Mesendoderm (in vitro differentiated cells): ENCODE measurements around the gene SDK2.

ENCODE experiments used
- DNase-seq: peaks from one replicate; pipeline ENCODE4 v3.0.0; 2013
- H2AK5ac ChIP-seq: 2 replicates; pipeline ENCODE4 v1.6.1; 2013; ENCODE audit warnings: low read length, inconsistent platforms
- H2BK120ac ChIP-seq: 2 replicates; pipeline ENCODE4 v1.6.1; 2013; ENCODE audit warnings: low read depth, mild to moderate bottlenecking, low read length, moderate library complexity, mixed read lengths
- H2BK15ac ChIP-seq: replicated peaks from 2 replicates; pipeline ENCODE4 v1.6.1; 2013; ENCODE audit warnings: low read depth, mild to moderate bottlenecking, moderate library complexity
- H2BK5ac ChIP-seq: 2 replicates; pipeline ENCODE4 v1.6.1; 2013; ENCODE audit warnings: low read length, inconsistent platforms
- H3K18ac ChIP-seq: 2 replicates; pipeline ENCODE4 v1.6.1; 2013; ENCODE audit warnings: mild to moderate bottlenecking, low read length, mixed read lengths
- H3K23ac ChIP-seq: one replicate; pipeline ENCODE4 v1.6.1; 2013; ENCODE audit warnings: low read length
- H3K27ac ChIP-seq: 2 replicates; pipeline ENCODE4 v1.5.1; 2013; ENCODE audit warnings: low read depth, mild to moderate bottlenecking, inconsistent platforms, low read length, moderate library complexity
- H3K27me3 ChIP-seq: 2 replicates; pipeline ENCODE4 v1.6.1; 2013; ENCODE audit warnings: low read length, control low read depth, mild to moderate bottlenecking, inconsistent platforms; ENCODE audit not compliant: insufficient read depth, poor library complexity
- H3K36me3 ChIP-seq: 2 replicates; pipeline ENCODE4 v1.6.1; 2013; ENCODE audit warnings: low read length, inconsistent platforms; ENCODE audit not compliant: control insufficient read depth, insufficient read depth
- H3K4ac ChIP-seq: one replicate; pipeline ENCODE4 v1.6.1; 2013; ENCODE audit warnings: low read depth, mild to moderate bottlenecking, low read length, moderate library complexity
- H3K4me1 ChIP-seq: 2 replicates; pipeline ENCODE4 v1.6.1; 2013; ENCODE audit warnings: low read depth, low read length, inconsistent platforms; ENCODE audit not compliant: control insufficient read depth
- H3K4me2 ChIP-seq: 2 replicates; pipeline ENCODE4 v1.6.1; 2013; ENCODE audit warnings: low read length
- H3K4me3 ChIP-seq: 2 replicates; pipeline ENCODE4 v1.5.1; 2013; ENCODE audit warnings: mild to moderate bottlenecking, low read length
- H3K56ac ChIP-seq: one replicate; pipeline ENCODE4 v1.6.1; 2013; ENCODE audit warnings: low read length
- H3K79me1 ChIP-seq: 2 replicates; pipeline ENCODE4 v1.6.1; 2013; ENCODE audit warnings: low read length, inconsistent platforms
- H3K79me2 ChIP-seq: 2 replicates; pipeline ENCODE4 v1.6.1; 2013; ENCODE audit warnings: mild to moderate bottlenecking, low read length; ENCODE audit not compliant: control insufficient read depth, insufficient read depth
- H3K9ac ChIP-seq: 2 replicates; pipeline ENCODE4 v1.6.1; 2013; ENCODE audit warnings: low read length, inconsistent platforms
- H4K5ac ChIP-seq: one replicate; pipeline ENCODE4 v1.6.1; 2013; ENCODE audit warnings: low read length
- H4K8ac ChIP-seq: one replicate; pipeline ENCODE4 v1.6.1; 2013; ENCODE audit warnings: low read depth, mild to moderate bottlenecking, control low read depth, low read length, moderate library complexity
- WGBS: extraction: QIAGEN DNeasy Blood & Tissue Kit; methylation state at CpG from one replicate; pipeline ENCODE4 v1.1.7; 2013; ENCODE audit warnings: low lambda C conversion rate, missing lambda C conversion rate; ENCODE audit not compliant: insufficient coverage; ENCODE audit errors: extremely low coverage; 5-methylcytosine and 5-hydroxymethylcytosine counted together

SDK2 gene

DNA sequence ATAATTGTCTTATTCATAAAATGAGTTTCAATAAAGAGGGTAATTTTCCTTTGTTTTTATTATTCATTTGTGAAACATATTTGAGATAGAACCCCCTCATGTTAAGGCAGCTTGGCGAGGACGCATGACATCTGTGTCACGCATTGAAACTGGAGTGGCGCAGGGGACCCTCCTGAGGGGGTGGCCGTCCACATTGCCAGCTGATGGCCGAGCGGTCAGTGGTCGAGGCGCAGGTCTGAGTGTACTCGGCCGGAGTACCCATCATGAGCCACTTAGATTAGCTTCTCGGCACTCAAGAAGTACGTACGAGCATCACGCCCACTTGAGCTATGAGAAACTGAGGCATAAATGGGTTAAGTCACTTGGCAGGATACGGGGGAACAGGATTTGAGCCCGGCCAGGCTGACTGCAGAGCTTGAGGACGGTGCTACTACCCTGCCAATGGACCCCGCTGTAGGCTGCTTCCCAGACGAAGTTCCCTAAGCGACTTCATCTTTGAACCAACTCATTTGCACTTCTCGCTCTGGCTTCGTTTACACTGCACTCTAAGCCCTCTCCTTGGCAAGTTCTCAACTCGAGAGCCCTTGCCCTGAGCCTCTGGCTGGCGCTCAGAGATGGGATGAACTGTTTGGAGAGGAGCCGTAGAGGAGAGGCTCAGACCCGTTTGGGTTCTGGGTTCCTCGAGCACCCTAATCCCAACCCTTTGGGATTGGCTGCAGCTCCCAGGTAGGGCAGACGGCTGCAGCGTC lies 91.8 kb downstream of the SDK2 start:
- Histone ChIP-seq H3K56ac (no peak overlapping the region), H3K36me3 (no peaks in the 10 kb centered on the region), H3K79me2 (no peaks in the 10 kb centered on the region), H3K23ac (no peak overlapping the region), H2BK5ac (no peak overlapping the region), H3K27ac (no peak overlapping the region), H3K27me3 (no peaks in the 10 kb centered on the region), H3K4me1 (no peaks in the 10 kb centered on the region), H3K4me3 (no peak overlapping the region), H3K4ac (no peak overlapping the region), H2AK5ac (no peak overlapping the region), H2BK15ac (no peak overlapping the region), H3K18ac (no peak overlapping the region), H3K4me2 (no peak overlapping the region), H3K9ac (no peak overlapping the region), H4K5ac (no peak overlapping the region), H2BK120ac (no peak overlapping the region), H3K79me1 (no peaks in the 10 kb centered on the region), H4K8ac (no peak overlapping the region)
- no peak for DNase-seq
- no CpG with 5 or more reads among the region's 30 CpGs for WGBS

DNA sequence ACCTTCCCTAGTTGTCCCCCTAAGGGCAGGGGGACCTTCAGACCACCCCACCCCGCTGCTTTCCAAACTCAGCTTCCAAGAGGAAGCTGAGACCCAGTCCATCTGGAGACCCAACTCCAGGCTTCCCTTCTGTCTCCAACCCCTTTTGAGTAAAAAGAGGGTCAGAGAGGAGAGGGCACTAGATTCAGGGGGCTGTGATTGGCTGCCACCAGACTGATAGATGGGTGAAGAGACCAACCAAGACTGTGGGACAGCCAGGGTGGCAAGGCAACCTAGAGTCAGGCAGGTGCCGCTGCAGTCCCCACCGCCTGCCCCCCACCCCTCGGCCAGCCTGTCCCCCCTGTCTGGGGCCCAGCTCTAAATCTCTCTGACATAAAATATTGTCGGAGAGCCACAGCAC lies 92.5 kb downstream of the SDK2 start:
- Histone ChIP-seq H3K4me2 (no peak overlapping the region), H3K27ac (no peak overlapping the region), H4K5ac (no peak overlapping the region), H3K79me1 (no peaks in the 10 kb centered on the region), H3K27me3 (no peaks in the 10 kb centered on the region), H3K9ac (no peak overlapping the region), H3K56ac (no peak overlapping the region), H2BK15ac (no peak overlapping the region), H3K36me3 (no peaks in the 10 kb centered on the region), H2BK5ac (no peak overlapping the region), H3K4ac (no peak overlapping the region), H2AK5ac (no peak overlapping the region), H4K8ac (no peak overlapping the region), H3K4me1 (peaks cover 4% of the 10 kb centered on the region), H3K79me2 (no peaks in the 10 kb centered on the region), H3K4me3 (no peak overlapping the region), H3K23ac (no peak overlapping the region), H3K18ac (no peak overlapping the region), H2BK120ac (no peak overlapping the region)
- DNase-seq, result peak; percentile 65
- WGBS, result no CpG with 5 or more reads among the region's 5 CpGs

DNA sequence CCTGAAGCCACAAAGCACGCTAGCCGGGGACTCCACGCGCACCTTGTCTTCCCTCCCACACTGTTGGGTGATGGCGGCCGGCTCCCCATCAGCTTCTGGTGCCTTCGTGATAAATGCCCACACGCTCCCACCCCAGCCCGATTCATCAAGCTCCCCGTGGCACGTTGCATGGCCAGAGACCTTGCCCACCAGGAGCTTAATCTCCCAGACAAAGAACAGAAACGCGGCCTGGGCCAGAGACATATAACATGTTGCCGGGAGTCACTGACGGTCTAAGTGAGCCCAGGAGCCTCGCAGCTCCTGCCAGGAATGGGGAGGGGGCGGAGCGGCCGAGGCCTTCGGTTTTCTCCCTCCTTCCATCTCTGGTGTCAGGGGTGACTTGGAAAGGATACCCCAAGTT lies 93.1 kb downstream of the SDK2 start:
- Histone ChIP-seq H3K79me2 (no peaks in the 10 kb centered on the region), H3K27me3 (no peaks in the 10 kb centered on the region), H3K56ac (no peak overlapping the region), H4K5ac (no peak overlapping the region), H3K4me3 (no peak overlapping the region), H3K4me1 (peaks cover 5% of the 10 kb centered on the region), H3K79me1 (no peaks in the 10 kb centered on the region), H3K27ac (no peak overlapping the region), H2AK5ac (no peak overlapping the region), H3K4ac (no peak overlapping the region), H3K18ac (no peak overlapping the region), H2BK5ac (no peak overlapping the region), H2BK120ac (no peak overlapping the region), H2BK15ac (no peak overlapping the region), H3K9ac (no peak overlapping the region), H3K4me2 (no peak overlapping the region), H4K8ac (no peak overlapping the region), H3K36me3 (no peaks in the 10 kb centered on the region), H3K23ac (no peak overlapping the region)
- no CpG with 5 or more reads among the region's 20 CpGs for WGBS
- no peak for DNase-seq

DNA sequence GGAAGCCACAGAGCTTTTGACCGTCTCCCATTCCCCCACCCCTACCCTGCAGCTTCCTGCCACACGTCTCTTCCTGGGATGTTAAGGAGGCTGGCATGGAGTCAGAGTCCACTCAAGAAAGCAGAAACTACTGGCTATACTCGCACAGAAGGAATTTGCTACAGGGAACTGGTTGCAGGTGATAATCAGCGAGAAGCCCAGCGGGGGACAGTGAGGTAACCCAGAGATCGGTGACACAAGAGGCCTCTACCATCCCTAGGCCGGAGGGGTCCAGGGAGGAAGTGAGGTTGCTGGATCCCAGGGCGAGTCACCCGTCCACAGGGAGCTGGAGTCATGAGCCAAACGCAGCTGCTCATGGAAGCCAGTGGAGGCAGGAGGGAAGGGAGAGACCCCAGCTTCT lies 93.7 kb downstream of the SDK2 start:
- no peaks in the 10 kb centered on the region for H3K79me2 ChIP-seq
- H3K79me1 ChIP-seq, result no peaks in the 10 kb centered on the region
- H3K4ac ChIP-seq, result no peak overlapping the region
- H2BK15ac ChIP-seq, result no peak overlapping the region
- H3K18ac ChIP-seq, result no peak overlapping the region
- H3K56ac ChIP-seq, result no peak overlapping the region
- no peak overlapping the region for H3K4me3 ChIP-seq
- peak overlapping the region; percentile 43 for H2AK5ac ChIP-seq
- H3K9ac ChIP-seq, result no peak overlapping the region
- no peak overlapping the region for H4K5ac ChIP-seq
- no peak overlapping the region for H3K27ac ChIP-seq
- no CpG with 5 or more reads among the region's 10 CpGs for WGBS
- no peak overlapping the region for H3K23ac ChIP-seq
- H3K27me3 ChIP-seq, result no peaks in the 10 kb centered on the region
- H3K36me3 ChIP-seq, result no peaks in the 10 kb centered on the region
- H3K4me2 ChIP-seq, result no peak overlapping the region
- H2BK5ac ChIP-seq, result no peak overlapping the region
- H4K8ac ChIP-seq, result no peak overlapping the region
- DNase-seq, result peak; percentile 76
- peaks cover 5% of the 10 kb centered on the region for H3K4me1 ChIP-seq
- no peak overlapping the region for H2BK120ac ChIP-seq

DNA sequence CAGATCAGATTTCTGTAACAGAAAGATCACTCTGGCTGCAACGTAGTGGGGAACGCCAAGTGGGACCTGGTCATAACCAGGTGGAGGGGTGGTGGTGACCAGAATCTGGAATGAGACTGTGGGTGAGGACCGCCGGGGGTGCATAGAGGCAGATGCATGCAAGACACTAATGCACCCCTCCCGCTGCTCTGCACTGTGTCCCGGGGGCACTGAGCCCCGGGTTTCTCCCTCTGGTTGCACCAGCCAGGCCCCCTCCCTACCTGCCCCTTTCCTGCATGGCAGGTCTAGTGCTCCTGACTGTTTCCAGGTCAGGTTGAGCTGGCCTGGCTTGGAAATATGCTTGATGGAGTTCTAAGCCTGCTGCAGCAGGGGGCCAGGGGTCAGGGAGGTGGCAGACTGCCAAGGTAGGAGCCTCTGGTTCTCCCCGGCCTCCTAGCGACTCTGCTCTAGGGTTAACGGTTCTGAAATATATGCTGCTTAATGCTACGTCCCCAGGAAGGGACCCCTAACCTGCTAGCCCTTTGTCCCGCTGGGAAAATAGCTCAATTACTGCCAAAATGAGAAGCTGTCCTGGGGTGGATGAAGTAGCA lies 94.3 kb downstream of the SDK2 start:
- no CpG with 5 or more reads among the region's 12 CpGs for WGBS

More for the DNA sequence above, 94.3 kb downstream of the SDK2 start:
- Histone ChIP-seq H3K36me3 (no peaks in the 10 kb centered on the region), H2BK5ac (no peak overlapping the region), H3K27ac (no peak overlapping the region), H2BK120ac (no peak overlapping the region), H3K4me2 (no peak overlapping the region), H3K23ac (no peak overlapping the region), H2AK5ac (no peak overlapping the region), H3K4me1 (peaks cover 5% of the 10 kb centered on the region), H4K8ac (no peak overlapping the region), H3K79me2 (no peaks in the 10 kb centered on the region), H4K5ac (no peak overlapping the region), H3K18ac (no peak overlapping the region), H3K79me1 (no peaks in the 10 kb centered on the region), H3K56ac (no peak overlapping the region), H3K9ac (no peak overlapping the region), H2BK15ac (no peak overlapping the region), H3K4ac (no peak overlapping the region), H3K27me3 (no peaks in the 10 kb centered on the region), H3K4me3 (no peak overlapping the region)
- DNase-seq, result no peak
